MM.1S (cell line): Measurements from ENCODE around the gene CDAN1.
"Not testable (repeated sequence)": the region's sequence is repeated elsewhere in the genome, so short reads cannot be mapped to it uniquely, and the experiment has no call there.

Experiments used
- DNase-seq: peaks from one replicate; pipeline ENCODE4 v3.0.0-alpha.2; 2015
- H2AFZ ChIP-seq: fragments of 300-600 bp; sonication (generic); 2 replicates; pipeline ENCODE4 v1.6.0; 2016; ENCODE audit warnings: antibody characterized with exemption, low read length
- H3F3A ChIP-seq: fragments of 300-600 bp; sonication (generic); 2 replicates; pipeline ENCODE4 v1.6.1; 2016; ENCODE audit warnings: mild to moderate bottlenecking, antibody characterized with exemption, low read length, moderate library complexity, mixed read lengths; ENCODE audit not compliant: insufficient read depth
- H3K27ac ChIP-seq: fragments of 300-600 bp; sonication (generic); 2 replicates; pipeline ENCODE4 v1.5.1; 2016; ENCODE audit warnings: mild to moderate bottlenecking, low read length
- H3K27me3 ChIP-seq: fragments of 300-600 bp; sonication (generic); replicated peaks from 2 replicates; pipeline ENCODE4 v1.6.0; 2016; ENCODE audit warnings: low read length; ENCODE audit not compliant: insufficient read depth
- H3K36me3 ChIP-seq: fragments of 300-600 bp; sonication (generic); replicated peaks from 2 replicates; pipeline ENCODE4 v1.6.1; 2016; ENCODE audit warnings: mild to moderate bottlenecking, low read length, mixed read lengths; ENCODE audit not compliant: insufficient read depth
- H3K4me1 ChIP-seq: fragments of 300-600 bp; sonication (generic); 2 replicates; pipeline ENCODE4 v1.6.1; 2016; ENCODE audit warnings: low read length, mixed read lengths
- H3K4me2 ChIP-seq: fragments of 300-600 bp; sonication (generic); 2 replicates; pipeline ENCODE4 v1.6.0; 2016; ENCODE audit warnings: low read depth, low read length
- H3K4me3 ChIP-seq: fragments of 300-600 bp; sonication (generic); 2 replicates; pipeline ENCODE4 v1.5.1; 2016; ENCODE audit warnings: low read length, mixed read lengths
- H3K79me2 ChIP-seq: fragments of 300-600 bp; sonication (generic); 2 replicates; pipeline ENCODE4 v1.6.1; 2016; ENCODE audit warnings: mixed run types, low read length, mixed read lengths
- H3K9ac ChIP-seq: fragments of 300-600 bp; sonication (generic); 2 replicates; pipeline ENCODE4 v1.6.1; 2016; ENCODE audit warnings: low read length, mixed read lengths
- H3K9me2 ChIP-seq: fragments of 300-600 bp; sonication (generic); replicated peaks from 2 replicates; pipeline ENCODE4 v1.6.1; 2016; ENCODE audit warnings: mild to moderate bottlenecking, low read length, mixed read lengths; ENCODE audit not compliant: insufficient read depth
- H3K9me3 ChIP-seq: fragments of 300-600 bp; sonication (generic); replicated peaks from 2 replicates; pipeline ENCODE4 v1.6.1; 2016; ENCODE audit warnings: mild to moderate bottlenecking, low read length, mixed read lengths; ENCODE audit not compliant: insufficient read depth
- H4K20me1 ChIP-seq: fragments of 300-600 bp; sonication (generic); 2 replicates; pipeline ENCODE4 v1.6.1; 2016; ENCODE audit warnings: mild to moderate bottlenecking, low read length, moderate library complexity, mixed read lengths; ENCODE audit not compliant: insufficient read depth
- EZH2 ChIP-seq: fragments of 300-600 bp; sonication (generic); optimal IDR thresholded peaks from 2 replicates; pipeline ENCODE3; 2017; ENCODE audit warnings: low read depth, mild to moderate bottlenecking, antibody characterized with exemption, low read length, mixed read lengths
- EZH2phosphoT487 ChIP-seq: fragments of 300-600 bp; sonication (generic); IDR thresholded peaks from 2 replicates; pipeline ENCODE4 v1.6.1; 2018; ENCODE audit warnings: antibody characterized with exemption, low read length
- TF ChIP-seq, protein P1 (sequence below): fragments of 300-600 bp; sonication (generic); IDR thresholded peaks from 2 replicates; pipeline ENCODE4 v1.5.1; 2016; ENCODE audit warnings: antibody characterized with exemption, low read length, mixed read lengths

The CDAN1 gene

GRCh38 chr15:42772144-42772543 is 35.2 kb upstream of the CDAN1 start:
- H3K4me1 ChIP-seq: no peaks in the 10 kb centered on the region
- no peak overlapping the region for H3K4me2 ChIP-seq
- no peak for TF ChIP-seq EZH2
- TF ChIP-seq EZH2phosphoT487: no peak
- TF ChIP-seq, protein P1, sequence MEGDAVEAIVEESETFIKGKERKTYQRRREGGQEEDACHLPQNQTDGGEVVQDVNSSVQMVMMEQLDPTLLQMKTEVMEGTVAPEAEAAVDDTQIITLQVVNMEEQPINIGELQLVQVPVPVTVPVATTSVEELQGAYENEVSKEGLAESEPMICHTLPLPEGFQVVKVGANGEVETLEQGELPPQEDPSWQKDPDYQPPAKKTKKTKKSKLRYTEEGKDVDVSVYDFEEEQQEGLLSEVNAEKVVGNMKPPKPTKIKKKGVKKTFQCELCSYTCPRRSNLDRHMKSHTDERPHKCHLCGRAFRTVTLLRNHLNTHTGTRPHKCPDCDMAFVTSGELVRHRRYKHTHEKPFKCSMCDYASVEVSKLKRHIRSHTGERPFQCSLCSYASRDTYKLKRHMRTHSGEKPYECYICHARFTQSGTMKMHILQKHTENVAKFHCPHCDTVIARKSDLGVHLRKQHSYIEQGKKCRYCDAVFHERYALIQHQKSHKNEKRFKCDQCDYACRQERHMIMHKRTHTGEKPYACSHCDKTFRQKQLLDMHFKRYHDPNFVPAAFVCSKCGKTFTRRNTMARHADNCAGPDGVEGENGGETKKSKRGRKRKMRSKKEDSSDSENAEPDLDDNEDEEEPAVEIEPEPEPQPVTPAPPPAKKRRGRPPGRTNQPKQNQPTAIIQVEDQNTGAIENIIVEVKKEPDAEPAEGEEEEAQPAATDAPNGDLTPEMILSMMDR: no peak
- H3K4me3 ChIP-seq: no peak overlapping the region
- no peaks in the 10 kb centered on the region for H3F3A ChIP-seq
- no peaks in the 10 kb centered on the region; the same call in 1 of the 2 replicates for H3K27me3 ChIP-seq
- no peaks in the 10 kb centered on the region for H3K9me2 ChIP-seq
- no peak for DNase-seq
- no peaks in the 10 kb centered on the region for H4K20me1 ChIP-seq
- H3K9me3 ChIP-seq: no peaks in the 10 kb centered on the region
- H3K9ac ChIP-seq: no peak overlapping the region
- H3K79me2 ChIP-seq: no peaks in the 10 kb centered on the region
- H2AFZ ChIP-seq: no peak overlapping the region
- no peak overlapping the region for H3K27ac ChIP-seq
- H3K36me3 ChIP-seq: no peaks in the 10 kb centered on the region

- not testable (repeated sequence) for H3K9ac ChIP-seq, DNase-seq, H3K4me3 ChIP-seq, H3K9me2 ChIP-seq, H3K27me3 ChIP-seq, H3K4me2 ChIP-seq, H2AFZ ChIP-seq, H3K36me3 ChIP-seq, H3K79me2 ChIP-seq, H3K9me3 ChIP-seq, H3F3A ChIP-seq, H3K27ac ChIP-seq, H4K20me1 ChIP-seq, H3K4me1 ChIP-seq
These were observed 29.2 kb upstream of the CDAN1 start for GRCh38 chr15:42766109-42766508.

- H3K9ac ChIP-seq, H3K36me3 ChIP-seq, H3K9me3 ChIP-seq, H2AFZ ChIP-seq, DNase-seq, H3K27me3 ChIP-seq, H3F3A ChIP-seq, H3K4me3 ChIP-seq, H3K4me2 ChIP-seq, H3K79me2 ChIP-seq, H3K27ac ChIP-seq, H3K9me2 ChIP-seq, H3K4me1 ChIP-seq, H4K20me1 ChIP-seq: not testable (repeated sequence)
These were observed 27.3 kb upstream of the CDAN1 start for GRCh38 chr15:42764154-42764731.

DNA sequence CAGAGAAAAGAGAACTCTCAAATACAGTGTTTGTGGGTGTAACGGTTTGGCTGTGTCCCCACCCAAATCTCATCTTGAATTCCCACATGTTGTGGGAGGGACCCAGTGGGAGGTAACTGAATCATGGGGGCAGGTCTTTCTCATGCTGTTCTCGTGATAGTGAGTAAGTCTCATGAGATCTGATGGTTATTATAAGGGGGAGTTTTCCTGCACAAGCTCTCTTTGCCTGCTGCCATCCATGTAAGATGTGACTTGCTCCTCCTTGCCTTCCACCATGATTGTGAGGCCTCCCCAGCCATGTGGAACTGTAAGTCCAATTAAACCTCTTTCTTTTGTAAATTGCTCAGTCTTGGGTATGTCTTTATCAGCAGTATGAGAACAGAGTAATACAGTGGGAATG is 24.9 kb upstream of the CDAN1 start:
- H2AFZ ChIP-seq, DNase-seq, H3K4me3 ChIP-seq, H4K20me1 ChIP-seq, H3F3A ChIP-seq, H3K79me2 ChIP-seq, H3K27ac ChIP-seq, H3K4me2 ChIP-seq, H3K27me3 ChIP-seq, H3K36me3 ChIP-seq, H3K9ac ChIP-seq, H3K9me3 ChIP-seq, H3K4me1 ChIP-seq, H3K9me2 ChIP-seq: not testable (repeated sequence)

GRCh38 chr15:42760759-42761158 is 23.8 kb upstream of the CDAN1 start:
- Histone ChIP-seq H3K4me2 (no peak overlapping the region), H3K4me3 (no peak overlapping the region), H3K4me1 (no peaks in the 10 kb centered on the region), H3F3A (no peaks in the 10 kb centered on the region), H4K20me1 (no peaks in the 10 kb centered on the region), H3K9me2 (no peaks in the 10 kb centered on the region), H3K27me3 (no peaks in the 10 kb centered on the region), H3K9me3 (no peaks in the 10 kb centered on the region), H3K9ac (no peak overlapping the region), H3K27ac (no peak overlapping the region), H3K79me2 (no peaks in the 10 kb centered on the region), H2AFZ (no peak overlapping the region), H3K36me3 (no peaks in the 10 kb centered on the region)
- TF ChIP-seq, protein P1: no peak
- TF ChIP-seq EZH2phosphoT487: no peak
- no peak for TF ChIP-seq EZH2
- DNase-seq: no peak
